Measurements from ENCODE around the gene CD3G.
"Not testable (repeated sequence)": the region's sequence is repeated elsewhere in the genome, so short reads cannot be mapped to it uniquely, and the experiment has no call there.

The CD3G gene

DNA sequence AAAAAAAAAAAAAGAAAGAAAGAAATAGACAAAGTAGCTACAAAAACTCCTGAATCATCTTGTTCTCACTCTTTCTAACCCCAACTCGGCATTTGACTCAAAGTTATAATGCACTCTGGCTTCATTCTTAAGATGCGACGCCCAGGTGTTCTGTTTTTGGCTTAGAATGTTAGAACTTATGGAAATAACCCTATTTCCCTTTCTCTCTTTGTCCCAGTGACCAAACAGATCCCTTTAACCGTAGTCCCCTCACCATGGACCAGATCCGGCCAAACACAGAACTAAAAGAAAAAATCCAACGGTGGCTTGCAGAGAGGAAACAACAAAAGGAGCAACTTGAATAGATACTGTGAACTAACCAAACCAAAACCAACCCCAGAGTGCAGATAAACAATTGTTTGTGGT lies 52.0 kb downstream of the CD3G start:
- Histone ChIP-seq H3K4me1 (ENCODE audit: insufficient read depth, low read length) (no peaks in the 10 kb centered on the region), H3K36me3 (ENCODE audit: insufficient read depth, low read depth, low read length) (peaks cover 66% of the 10 kb centered on the region), H3K9me3 (ENCODE audit: insufficient read depth, low read depth, low read length) (no peaks in the 10 kb centered on the region), H3K27me3 (ENCODE audit: insufficient read depth, low read length) (no peaks in the 10 kb centered on the region), H3K4me3 (ENCODE audit: low read length) (no peak overlapping the region), H3K9ac (ENCODE audit: low read depth, low read length) (no peak overlapping the region), H3K27ac (ENCODE audit: low read length) (no peak overlapping the region)

GRCh38 chr11:118397448-118397847 lies 53.3 kb downstream of the CD3G start:
- Histone ChIP-seq H3K27me3 (ENCODE audit: insufficient read depth, low read length) (no peaks in the 10 kb centered on the region), H3K27ac (ENCODE audit: low read length) (no peak overlapping the region), H3K4me1 (ENCODE audit: insufficient read depth, low read length) (no peaks in the 10 kb centered on the region), H3K9me3 (ENCODE audit: insufficient read depth, low read depth, low read length) (no peaks in the 10 kb centered on the region), H3K9ac (ENCODE audit: low read depth, low read length) (no peak overlapping the region), H3K4me3 (ENCODE audit: low read length) (no peak overlapping the region), H3K36me3 (ENCODE audit: insufficient read depth, low read depth, low read length) (peaks cover 56% of the 10 kb centered on the region)

DNA sequence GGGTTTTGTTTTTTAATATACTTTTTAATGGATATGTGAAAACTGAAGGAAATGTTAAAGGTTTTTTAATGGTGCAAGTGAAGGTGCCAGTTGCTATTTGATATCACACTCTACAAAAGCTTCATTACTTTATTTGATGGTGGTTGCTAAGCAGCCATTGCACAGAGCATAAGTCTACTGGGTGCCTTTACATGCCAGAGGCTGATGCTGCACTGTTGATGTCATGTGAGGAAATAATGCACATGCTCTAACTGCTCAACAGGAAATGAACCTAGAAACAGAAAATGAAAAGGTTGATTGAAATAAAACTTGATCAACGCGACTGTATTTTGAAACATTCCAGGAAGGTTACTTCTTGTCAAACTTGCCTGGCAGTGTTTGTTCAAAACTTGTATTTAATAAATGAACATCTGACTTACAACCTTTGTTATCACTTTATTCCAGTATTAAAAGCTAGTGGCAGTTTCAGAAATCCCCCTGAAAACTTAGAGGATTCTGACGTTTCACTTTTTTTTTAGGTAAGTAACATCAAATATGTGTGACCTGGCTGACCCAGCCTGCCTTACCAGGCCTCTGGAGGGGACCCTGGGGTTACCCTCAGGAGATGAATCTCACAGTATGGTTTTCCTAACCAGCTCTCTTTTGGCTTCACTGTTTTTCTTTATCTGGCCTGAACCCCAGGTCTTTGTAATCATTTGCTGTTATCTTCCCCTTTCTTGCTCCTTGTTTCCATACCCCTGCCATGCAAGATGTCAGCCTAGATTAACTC lies 54.8 kb downstream of the CD3G start:
- no peak overlapping the region for H3K9ac ChIP-seq (ENCODE audit: low read depth, low read length)

DNA sequence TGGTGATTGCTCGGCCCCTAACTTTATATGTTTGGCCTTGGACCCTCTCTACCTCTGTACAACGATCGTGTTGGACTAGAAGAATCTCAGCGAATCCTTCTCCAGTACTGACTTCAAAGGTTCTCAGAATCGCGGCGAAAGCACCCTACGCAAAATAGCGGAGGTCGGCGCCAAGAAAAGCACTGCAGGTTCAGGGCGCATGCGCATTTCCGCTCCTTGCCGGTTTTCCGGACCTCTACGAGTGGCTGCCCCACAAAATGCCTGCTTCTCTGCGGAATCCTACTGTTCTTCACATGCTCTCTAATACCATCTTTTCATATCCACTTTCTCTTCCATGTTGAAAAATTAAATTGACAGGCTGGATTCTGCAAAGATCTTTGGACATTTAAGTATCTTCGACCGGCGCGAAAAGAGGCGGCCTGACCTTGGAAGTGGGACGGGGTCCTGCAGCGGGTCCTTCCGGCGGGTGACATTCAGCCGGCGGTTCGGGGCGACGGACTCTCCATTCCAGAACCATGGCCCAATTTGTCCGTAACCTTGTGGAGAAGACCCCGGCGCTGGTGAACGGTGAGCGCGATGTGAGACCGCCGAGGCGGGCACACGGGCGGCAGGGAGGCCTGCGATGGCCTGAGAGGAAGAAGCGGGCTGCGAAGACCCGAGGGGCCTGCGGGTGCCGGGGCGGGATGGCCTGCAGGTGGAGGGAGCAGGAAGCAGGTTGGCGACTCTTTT lies 57.2 kb downstream of the CD3G start, which contains the start of gene ATP5MG:
Gene ATP5MG, plus strand, starts transcription at position 456 of the 729 bp plus-strand sequence. Its CDS starts 60 bp downstream, at position 516.
- Histone ChIP-seq H3K9me3 (ENCODE audit: insufficient read depth, low read depth, low read length) (no peaks in the 10 kb centered on the region), H3K27ac (ENCODE audit: low read length) (peak within 1 kb of the TSS; percentile 13), H3K4me1 (ENCODE audit: insufficient read depth, low read length) (0 out of 2 replicates have a peak, but pooled peaks cover 3% of the 10 kb centered on the region), H3K4me3 (ENCODE audit: low read length) (peak within 1 kb of the TSS; percentile 98), H3K9ac (ENCODE audit: low read depth, low read length) (peak within 1 kb of the TSS; percentile 95), H3K27me3 (ENCODE audit: insufficient read depth, low read length) (no peaks in the 10 kb centered on the region), H3K36me3 (ENCODE audit: insufficient read depth, low read depth, low read length) (peaks cover 37% of the 10 kb centered on the region)

More for the DNA sequence above, 54.8 kb downstream of the CD3G start:
- 0 out of 2 replicates have a peak, but pooled peaks cover 3% of the 10 kb centered on the region for H3K4me1 ChIP-seq (ENCODE audit: insufficient read depth, low read length)
- H3K27ac ChIP-seq (ENCODE audit: low read length), result no peak overlapping the region
- peaks cover 41% of the 10 kb centered on the region for H3K36me3 ChIP-seq (ENCODE audit: insufficient read depth, low read depth, low read length)
- H3K4me3 ChIP-seq (ENCODE audit: low read length), result no peak overlapping the region
- H3K27me3 ChIP-seq (ENCODE audit: insufficient read depth, low read length), result no peaks in the 10 kb centered on the region
- no peaks in the 10 kb centered on the region for H3K9me3 ChIP-seq (ENCODE audit: insufficient read depth, low read depth, low read length)

DNA sequence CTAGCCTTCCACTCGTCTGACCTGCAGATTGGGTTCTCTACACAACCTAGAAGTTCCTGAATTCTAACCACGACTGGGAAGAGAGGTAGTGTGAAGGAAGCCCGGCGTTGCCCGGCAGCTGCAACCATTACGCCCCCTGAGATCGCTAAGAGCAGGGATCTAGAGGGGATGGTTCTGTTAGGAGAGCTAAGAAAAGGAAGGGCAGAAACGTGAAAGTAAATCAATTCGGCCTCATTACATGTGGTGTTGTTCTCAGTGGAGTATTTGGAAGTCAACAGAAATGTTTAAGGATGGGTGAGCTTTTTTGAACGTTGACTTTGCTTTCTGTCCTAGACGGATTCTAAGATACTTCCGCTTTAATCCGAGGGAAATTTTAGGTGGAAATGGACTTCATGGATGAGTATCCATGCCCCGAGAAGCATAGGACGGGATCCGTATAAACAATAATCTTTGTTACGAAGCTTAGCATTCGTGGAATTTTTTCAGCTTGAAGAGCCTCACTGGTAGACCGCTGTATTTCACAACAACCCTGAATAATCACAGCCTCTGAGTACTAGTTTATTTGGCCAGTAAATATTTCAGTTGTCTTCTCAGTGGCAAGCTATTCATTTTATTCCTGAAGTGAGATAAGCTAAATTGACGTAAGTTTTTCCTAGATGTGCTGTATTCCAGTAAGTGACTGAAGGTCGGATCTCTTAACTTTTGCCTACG lies 57.9 kb downstream of the CD3G start:
- no peaks in the 10 kb centered on the region for H3K27me3 ChIP-seq (ENCODE audit: insufficient read depth, low read length)
- peak overlapping the region; percentile 95 for H3K9ac ChIP-seq (ENCODE audit: low read depth, low read length)
- peak overlapping the region; percentile 98 for H3K4me3 ChIP-seq (ENCODE audit: low read length)
- no peaks in the 10 kb centered on the region for H3K9me3 ChIP-seq (ENCODE audit: insufficient read depth, low read depth, low read length)
- 0 out of 2 replicates have a peak, but pooled peaks cover 3% of the 10 kb centered on the region for H3K4me1 ChIP-seq (ENCODE audit: insufficient read depth, low read length)
- H3K27ac ChIP-seq (ENCODE audit: low read length), result peak overlapping the region; percentile 13
- peaks cover 37% of the 10 kb centered on the region for H3K36me3 ChIP-seq (ENCODE audit: insufficient read depth, low read depth, low read length)

GRCh38 chr11:118402594-118402993 lies 58.5 kb downstream of the CD3G start:
- peak overlapping the region; percentile 95; the same call in 1 of the 2 replicates for H3K9ac ChIP-seq (ENCODE audit: low read depth, low read length)
- H3K27me3 ChIP-seq (ENCODE audit: insufficient read depth, low read length); H3K4me1 ChIP-seq (ENCODE audit: insufficient read depth, low read length); H3K27ac ChIP-seq (ENCODE audit: low read length); H3K9me3 ChIP-seq (ENCODE audit: insufficient read depth, low read depth, low read length): not testable (repeated sequence)
- peak overlapping the region; percentile 98 for H3K4me3 ChIP-seq (ENCODE audit: low read length)
- H3K36me3 ChIP-seq (ENCODE audit: insufficient read depth, low read depth, low read length), result peaks cover 41% of the 10 kb centered on the region
